Pancreas (tissue), 10 donors: Measurements from ENCODE around the gene SHISAL1. TPM values are rescaled to one million over a fixed set of nuclear protein-coding genes. Genes with fewer than 3 reads are reported as not detected.
A peak's percentile ranks its signal among the peaks of the same experiment; 100 is the strongest.

Source experiments
- ATAC-seq, 4 donors: fragments of 200-7000 bp; cut with Tn5 transposase; one replicate each; pipeline versions ENCODE4 v1.8.0 to v1.9.1; 2020; ENCODE audit warnings: mild to moderate bottlenecking in 4 of 4, moderate library complexity in 4 of 4
- DNase-seq, 6 donors: peaks; one replicate each; pipeline ENCODE4 v3.0.0-alpha.2; 2020
- FAIRE-seq: peaks from 2 replicates; lab custom pipeline; 2012; peaks lifted over from hg19 to GRCh38; lab: Jason Lieb, UNC
- H3K27ac ChIP-seq, 4 donors: fragments of 200-600 bp; sonication (generic); 1 replicate in 3 of 4; 2 replicates in 1 of 4; pipeline versions ENCODE4 v1.5.0 to v1.8.0; 2020
- H3K27me3 ChIP-seq, 4 donors: fragments of 200-600 bp; one replicate each; pipeline ENCODE4 v1.8.0; 2021
- H3K36me3 ChIP-seq, 3 donors: fragments of 200-600 bp; sonication (generic) in 1 of 3; one replicate each; pipeline versions ENCODE4 v1.5.0 to v1.8.0; 2020 to 2021
- H3K4me1 ChIP-seq, 3 donors: fragments of 200-600 bp; one replicate each; pipeline ENCODE4 v1.8.0; 2021
- H3K4me3 ChIP-seq, 4 donors: fragments of 200-600 bp; sonication (generic) in 2 of 4; one replicate each; pipeline versions ENCODE4 v1.5.0 to v1.8.0; 2020 to 2021
- H3K9me3 ChIP-seq, 4 donors: fragments of 200-600 bp; one replicate each; pipeline ENCODE4 v1.8.0; 2021
- CTCF ChIP-seq, 4 donors: fragments of 200-600 bp; sonication (generic) in 3 of 4; IDR thresholded peaks; one replicate each; pipeline versions ENCODE4 v1.5.0 to v1.8.0; 2021; ENCODE audit warnings: antibody characterized with exemption in 4 of 4
- WGBS, 2 donors: extraction: QIAGEN DNeasy Blood & Tissue Kit; methylation state at CpG; one replicate each; pipeline ENCODE4 v1.1.7; 2013; 5-methylcytosine and 5-hydroxymethylcytosine counted together
- intact Hi-C, 3 donors: fragments of 100-400 bp; cut with DNase I; formaldehyde crosslinking; loops; one replicate each; pipeline versions ENCODE4 v1.11.1 to v1.14.2; 2022
- polyA plus RNA-seq, 2 donors: library from polyadenylated mRNA; stranded (reverse); fragments of 200-250 nt; gene quantifications; one replicate each; pipeline ENCODE4 v1.2.3, GENCODE V29; 2013
- total RNA-seq, 6 donors: library from RNA; stranded (reverse); fragmentation: NEBNext Ultra II Directional in 4 of 6; extraction: Animal tissue kit (Norgen Biotek cat#: 25700) in 4 of 6; gene quantifications; one replicate each; pipeline versions ENCODE4 v1.2.1 to v1.2.4, GENCODE V29; 2021 to 2023
- donor health status: healthy with polysubstance abuse.
- donor health status: DM: no; HTN: no; CAD: no; lungs with moderate emphysema.
- donor health status: DM: no; HTN: no; CAD: no.
- donor health status: control.
- donor health status: control.
- donor health status: Bipolar disorder and iron deficiency.
- donor health status: DM: yes; HTN: yes; CAD: no.
- donor health status: DM: no; HTN: no; CAD: no.
- donor health status: DM: no; HTN: no; CAD: no.
- donor health status: DM: yes; HTN: yes; CAD: no.

Gene SHISAL1
- total and polyA plus RNA-seq, 8 donors = 0.35 to 1.3 (median 0.54) TPM

GRCh38 chr22:44293034-44293433, 19.7 kb downstream of the SHISAL1 start:
- no peak for TF ChIP-seq CTCF (IDR thresholded peaks at IDR 0.05)
- 74 to 77% methylated on average over 12 of the region's 12 CpGs for WGBS, 2 donors
- FAIRE-seq = no peak
- no peaks in the 10 kb centered on the region for H3K36me3 ChIP-seq
- ATAC-seq = no peak
- H3K4me1 ChIP-seq = no peaks in the 10 kb centered on the region
- H3K9me3 ChIP-seq = no peaks in the 10 kb centered on the region
- intact Hi-C loops = no loop called here
- no peak overlapping the region for H3K27ac ChIP-seq
- H3K4me3 ChIP-seq = no peak overlapping the region
- no peaks in the 10 kb centered on the region for H3K27me3 ChIP-seq
- peak in 1 of 6 donors; percentile 11 for DNase-seq

DNA sequence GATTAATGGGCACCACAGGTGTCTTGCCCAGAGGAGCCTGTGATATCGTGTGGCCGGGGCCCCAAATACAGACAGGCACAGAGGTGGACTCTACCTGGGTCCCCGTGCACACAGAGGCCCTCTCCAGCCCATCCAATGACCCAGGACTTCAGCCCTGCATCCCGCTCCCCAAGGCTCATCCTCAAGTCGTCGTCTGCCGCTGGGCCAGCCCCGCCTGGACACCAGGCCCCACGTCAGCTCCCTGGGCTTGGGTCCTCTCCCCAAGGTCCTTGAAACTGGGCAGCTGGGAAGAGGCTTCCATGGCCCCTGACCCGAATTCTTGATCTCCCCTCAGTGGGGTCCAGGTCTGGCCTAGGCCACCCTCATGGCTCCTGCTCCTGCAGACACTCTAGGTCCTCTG, 20.2 kb downstream of the SHISAL1 start:
- Histone ChIP-seq H3K36me3 (no peaks in the 10 kb centered on the region), H3K27me3 (no peaks in the 10 kb centered on the region), H3K4me1 (no peaks in the 10 kb centered on the region), H3K27ac (no peak overlapping the region), H3K4me3 (no peak overlapping the region), H3K9me3 (no peaks in the 10 kb centered on the region)
- FAIRE-seq (no peak), DNase-seq (peak in 1 of 6 donors; percentile 26), ATAC-seq (no peak)
- 80 to 85% methylated on average over 10 of the region's 10 CpGs for WGBS, 2 donors
- intact Hi-C loops = no loop called here
- TF ChIP-seq CTCF (IDR thresholded peaks at IDR 0.05) = no peak

DNA sequence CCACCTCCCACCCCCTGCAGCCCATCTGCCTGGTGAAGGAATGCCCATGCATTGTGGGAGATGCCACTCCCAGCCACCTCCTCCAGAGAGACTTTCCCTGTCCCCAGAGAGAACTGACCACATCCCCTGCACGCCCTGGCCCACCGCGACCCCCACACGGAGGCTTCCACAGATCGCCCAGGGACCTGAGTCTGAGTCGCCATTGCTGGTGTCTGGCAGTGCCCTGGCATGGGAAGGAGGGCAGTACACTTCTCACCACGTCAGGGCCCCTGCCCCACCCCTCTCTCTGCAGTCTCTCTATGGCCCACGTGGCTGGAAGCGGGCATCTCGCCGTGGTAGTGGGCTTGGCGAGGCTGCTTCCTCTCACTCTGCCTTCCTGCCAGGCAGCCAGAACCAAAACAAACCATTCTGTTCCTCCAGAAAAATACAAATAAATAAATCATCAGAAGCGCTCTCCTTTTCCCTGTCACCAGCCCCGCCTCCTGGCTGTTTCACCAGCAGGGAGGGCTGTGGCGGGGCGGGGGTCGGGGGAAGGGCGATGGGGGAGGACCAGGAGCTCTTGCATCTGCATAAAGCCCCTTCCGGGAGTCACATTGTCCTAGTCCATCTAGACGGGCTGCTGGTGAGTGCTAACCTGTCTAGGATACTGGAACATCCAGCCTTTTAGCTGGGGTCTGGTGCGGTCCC, 20.9 kb downstream of the SHISAL1 start:
- no peak for FAIRE-seq
- H3K27me3 ChIP-seq = no peaks in the 10 kb centered on the region
- WGBS, 2 donors = 49 to 50% methylated on average over 21 of the region's 21 CpGs

DNA sequence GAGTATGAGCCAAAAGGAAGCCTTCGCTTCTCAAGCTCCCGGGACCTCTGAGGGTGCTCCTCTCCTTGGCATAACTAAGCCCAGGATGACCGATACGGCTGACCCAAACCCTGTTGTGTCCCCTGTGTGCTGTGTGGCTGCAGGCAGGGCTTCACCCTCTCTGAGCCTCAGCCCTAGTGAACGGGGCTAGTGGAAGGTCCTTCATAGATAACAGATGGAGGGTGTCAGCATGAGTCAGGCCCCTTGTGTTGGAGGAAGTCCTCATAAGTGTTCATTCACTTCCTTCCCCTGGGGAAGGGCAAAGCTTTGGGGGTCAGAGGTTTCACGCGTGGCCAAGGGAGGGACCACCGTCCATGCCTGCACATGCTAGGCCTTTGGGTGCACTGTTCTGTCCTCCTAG, 21.5 kb downstream of the SHISAL1 start:
- H3K27ac ChIP-seq = no peak overlapping the region

More for the DNA sequence above, 20.9 kb downstream of the SHISAL1 start:
- Histone ChIP-seq H3K36me3 (no peaks in the 10 kb centered on the region), H3K4me1 (no peaks in the 10 kb centered on the region), H3K27ac (no peak overlapping the region), H3K9me3 (no peaks in the 10 kb centered on the region), H3K4me3 (no peak overlapping the region)
- ATAC-seq (no peak), DNase-seq (peak in 1 of 6 donors; percentile 16)
- intact Hi-C loops = no loop called here
- TF ChIP-seq CTCF (IDR thresholded peaks at IDR 0.05) = no peak

More for the DNA sequence above, 21.5 kb downstream of the SHISAL1 start:
- TF ChIP-seq CTCF (IDR thresholded peaks at IDR 0.05) = no peak
- Histone ChIP-seq H3K9me3 (no peaks in the 10 kb centered on the region), H3K27me3 (no peaks in the 10 kb centered on the region), H3K36me3 (no peaks in the 10 kb centered on the region), H3K4me1 (no peaks in the 10 kb centered on the region), H3K4me3 (no peak overlapping the region)
- intact Hi-C loops = no loop called here
- no peak for DNase-seq
- 73 to 83% methylated on average over 8 of the region's 8 CpGs for WGBS, 2 donors
- ATAC-seq = no peak
- FAIRE-seq = no peak
